OCI-LY1 (cell line): Measurements from ENCODE around the gene YEATS2.

Experiments used
- H2AFZ ChIP-seq: fragments of 200-600 bp; sonication (generic), shearing (Covaris generic); 2 replicates; pipeline ENCODE4 v1.6.0; 2014; ENCODE audit warnings: antibody characterized with exemption, mild to moderate bottlenecking, low read length
- H3F3A ChIP-seq: fragments of 200-600 bp; sonication (generic), shearing (Covaris generic); 2 replicates; pipeline ENCODE4 v1.6.0; 2014; ENCODE audit warnings: mild to moderate bottlenecking, antibody characterized with exemption, low read length, moderate library complexity; ENCODE audit not compliant: insufficient read depth
- H3K27ac ChIP-seq: fragments of 200-600 bp; sonication (generic); 2 replicates; pipeline ENCODE4 v1.5.1; 2014; ENCODE audit warnings: low read length, mixed run types, mild to moderate bottlenecking, low read depth; ENCODE audit not compliant: poor library complexity, severe bottlenecking
- H3K27me3 ChIP-seq: fragments of 200-600 bp; sonication (generic); 2 replicates; pipeline ENCODE4 v1.6.0; 2014; ENCODE audit warnings: antibody characterized with exemption, mild to moderate bottlenecking, low read length, moderate library complexity; ENCODE audit not compliant: insufficient read depth
- H3K36me3 ChIP-seq: fragments of 200-600 bp; sonication (generic); 2 replicates; pipeline ENCODE4 v1.6.1; 2014; ENCODE audit warnings: mild to moderate bottlenecking, antibody characterized with exemption, low read length, moderate library complexity, mixed read lengths; ENCODE audit not compliant: insufficient read depth
- H3K4me1 ChIP-seq: fragments of 200-600 bp; sonication (generic); 2 replicates; pipeline ENCODE4 v1.5.1; 2014; ENCODE audit warnings: mild to moderate bottlenecking, low read length, moderate library complexity; ENCODE audit not compliant: insufficient read depth, severe bottlenecking
- H3K4me2 ChIP-seq: fragments of 200-600 bp; sonication (generic), shearing (Covaris generic); 2 replicates; pipeline ENCODE4 v1.6.1; 2014; ENCODE audit warnings: low read length
- H3K4me3 ChIP-seq: fragments of 200-600 bp; sonication (generic); 2 replicates; pipeline ENCODE4 v1.5.1; 2014; ENCODE audit warnings: low read length, low read depth, mild to moderate bottlenecking, mixed read lengths; ENCODE audit not compliant: poor library complexity, severe bottlenecking
- H3K79me2 ChIP-seq: fragments of 200-600 bp; shearing (Covaris generic); 2 replicates; pipeline ENCODE4 v1.6.1; 2016; ENCODE audit warnings: mixed run types, low read length, mixed read lengths; ENCODE audit not compliant: insufficient read depth
- H3K9ac ChIP-seq: fragments of 200-600 bp; sonication (generic), shearing (Covaris generic); 2 replicates; pipeline ENCODE4 v1.6.1; 2014; ENCODE audit warnings: mild to moderate bottlenecking, low read length, mixed read lengths
- H3K9me2 ChIP-seq: fragments of 200-600 bp; sonication (generic), shearing (Covaris generic); 2 replicates; pipeline ENCODE4 v1.6.1; 2014; ENCODE audit warnings: low read depth, mild to moderate bottlenecking, low read length, mixed read lengths
- H3K9me3 ChIP-seq: fragments of 200-600 bp; shearing (Covaris generic); 2 replicates; pipeline ENCODE4 v1.6.1; 2014; ENCODE audit warnings: low read length, mixed read lengths
- H4K20me1 ChIP-seq: fragments of 200-600 bp; sonication (generic), shearing (Covaris generic); 2 replicates; pipeline ENCODE4 v1.6.0; 2016; ENCODE audit warnings: mild to moderate bottlenecking, low read length; ENCODE audit not compliant: insufficient read depth
- CTCF ChIP-seq: fragments of 200-600 bp; sonication (generic), shearing (Covaris generic); IDR thresholded peaks from 2 replicates; pipeline ENCODE4 v1.5.1; 2017; ENCODE audit warnings: mild to moderate bottlenecking, antibody characterized with exemption, low read length, moderate library complexity, mixed read lengths
- EZH2 ChIP-seq: fragments of 200-600 bp; sonication (generic), shearing (Covaris generic); IDR thresholded peaks from 2 replicates; pipeline ENCODE4 v1.8.0; 2017; ENCODE audit warnings: borderline replicate concordance, mixed run types, mild to moderate bottlenecking, antibody characterized with exemption, low read length, moderate library complexity, mixed read lengths

Gene YEATS2

GRCh38 chr3:183800243-183800863, 102.8 kb downstream of the YEATS2 start:
- Histone ChIP-seq H3K27ac (no peak overlapping the region), H3K9me3 (no peaks in the 10 kb centered on the region), H3K9me2 (no peaks in the 10 kb centered on the region), H3K79me2 (no peaks in the 10 kb centered on the region), H2AFZ (no peak overlapping the region), H3F3A (0 out of 2 replicates have a peak, but pooled peaks cover 2% of the 10 kb centered on the region), H3K27me3 (no peaks in the 10 kb centered on the region), H3K4me3 (no peak overlapping the region), H3K4me2 (no peak overlapping the region), H3K4me1 (no peaks in the 10 kb centered on the region), H4K20me1 (no peaks in the 10 kb centered on the region), H3K36me3 (peaks cover 98% of the 10 kb centered on the region), H3K9ac (no peak overlapping the region)
- TF ChIP-seq CTCF: no peak
- TF ChIP-seq EZH2: no peak

- Histone ChIP-seq H2AFZ (no peak overlapping the region), H3K4me1 (no peaks in the 10 kb centered on the region), H3F3A (0 out of 2 replicates have a peak, but pooled peaks cover 2% of the 10 kb centered on the region), H3K27me3 (no peaks in the 10 kb centered on the region), H4K20me1 (no peaks in the 10 kb centered on the region), H3K27ac (no peak overlapping the region), H3K4me2 (no peak overlapping the region), H3K36me3 (peaks cover 99% of the 10 kb centered on the region), H3K79me2 (no peaks in the 10 kb centered on the region), H3K9ac (no peak overlapping the region), H3K9me2 (no peaks in the 10 kb centered on the region), H3K9me3 (no peaks in the 10 kb centered on the region), H3K4me3 (no peak overlapping the region)
- TF ChIP-seq CTCF (no peak), EZH2 (no peak)
Measured at GRCh38 chr3:183801601-183802000, 104.0 kb downstream of the YEATS2 start.

GRCh38 chr3:183802989-183803388, 105.4 kb downstream of the YEATS2 start:
- Histone ChIP-seq H3K4me2 (no peak overlapping the region), H3K4me1 (no peaks in the 10 kb centered on the region), H3K36me3 (peaks cover 99% of the 10 kb centered on the region), H2AFZ (no peak overlapping the region), H3K27ac (no peak overlapping the region), H3K9ac (no peak overlapping the region), H3K79me2 (no peaks in the 10 kb centered on the region), H3F3A (0 out of 2 replicates have a peak, but pooled peaks cover 2% of the 10 kb centered on the region), H3K9me3 (no peaks in the 10 kb centered on the region), H3K27me3 (no peaks in the 10 kb centered on the region), H3K9me2 (no peaks in the 10 kb centered on the region), H4K20me1 (no peaks in the 10 kb centered on the region), H3K4me3 (no peak overlapping the region)
- no peak for TF ChIP-seq EZH2
- no peak for TF ChIP-seq CTCF
